Esophagus squamous epithelium (tissue), 4 donors: ENCODE measurements around the gene TBC1D2.

Experiments used
- POLR2A ChIP-seq, 4 donors: fragments of 450-650 bp; IDR thresholded peaks; one replicate each; pipeline ENCODE4 v1.6.1; 2017; ENCODE audit warnings: antibody characterized with exemption in 4 of 4, mild to moderate bottlenecking in 4 of 4, moderate library complexity in 3 of 4
- TF ChIP-seq, protein P1 (sequence below), 6 experiments: fragments of 450-650 bp in 4 of 6; fragments of 200-600 bp in 2 of 6; sonication (generic) in 2 of 6; IDR thresholded peaks; one replicate each; pipeline ENCODE4 v1.5.1; 2016 to 2019; ENCODE audit warnings: antibody characterized with exemption in 6 of 6, mild to moderate bottlenecking in 4 of 6, moderate library complexity in 4 of 6

DNA sequence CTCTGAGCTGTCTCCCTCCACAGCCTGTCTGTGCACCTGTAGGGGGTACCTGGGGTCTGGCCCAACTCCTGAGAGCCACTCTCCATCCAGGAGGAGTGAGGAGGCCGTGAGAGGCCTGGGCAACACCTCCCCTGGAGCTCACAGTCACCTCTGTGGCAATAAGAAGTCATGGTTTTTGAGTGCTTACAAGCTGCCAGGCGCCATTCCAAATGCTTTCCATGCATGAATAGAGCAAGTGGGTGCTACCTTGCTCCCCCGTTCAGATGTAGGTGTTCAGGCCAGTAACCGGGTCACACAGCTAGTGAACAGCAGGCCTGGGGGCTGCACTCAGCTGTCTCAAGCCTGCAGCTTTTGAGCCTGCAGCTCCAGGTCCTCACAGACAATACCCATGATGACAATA lies 93.6 kb downstream of the TBC1D2 start:
- TF ChIP-seq, protein P1, sequence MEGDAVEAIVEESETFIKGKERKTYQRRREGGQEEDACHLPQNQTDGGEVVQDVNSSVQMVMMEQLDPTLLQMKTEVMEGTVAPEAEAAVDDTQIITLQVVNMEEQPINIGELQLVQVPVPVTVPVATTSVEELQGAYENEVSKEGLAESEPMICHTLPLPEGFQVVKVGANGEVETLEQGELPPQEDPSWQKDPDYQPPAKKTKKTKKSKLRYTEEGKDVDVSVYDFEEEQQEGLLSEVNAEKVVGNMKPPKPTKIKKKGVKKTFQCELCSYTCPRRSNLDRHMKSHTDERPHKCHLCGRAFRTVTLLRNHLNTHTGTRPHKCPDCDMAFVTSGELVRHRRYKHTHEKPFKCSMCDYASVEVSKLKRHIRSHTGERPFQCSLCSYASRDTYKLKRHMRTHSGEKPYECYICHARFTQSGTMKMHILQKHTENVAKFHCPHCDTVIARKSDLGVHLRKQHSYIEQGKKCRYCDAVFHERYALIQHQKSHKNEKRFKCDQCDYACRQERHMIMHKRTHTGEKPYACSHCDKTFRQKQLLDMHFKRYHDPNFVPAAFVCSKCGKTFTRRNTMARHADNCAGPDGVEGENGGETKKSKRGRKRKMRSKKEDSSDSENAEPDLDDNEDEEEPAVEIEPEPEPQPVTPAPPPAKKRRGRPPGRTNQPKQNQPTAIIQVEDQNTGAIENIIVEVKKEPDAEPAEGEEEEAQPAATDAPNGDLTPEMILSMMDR (IDR thresholded peaks at IDR 0.05): no peak
- TF ChIP-seq POLR2A (IDR thresholded peaks at IDR 0.05): no peak
